LHCN-M2 (cell line): ENCODE data around the gene E4F1. TPM values are rescaled to one million over a fixed set of nuclear protein-coding genes. Genes with fewer than 3 reads are reported as not detected.
A peak's percentile ranks its signal among the peaks of the same experiment; 100 is the strongest.
"Not testable (repeated sequence)": the region's sequence is repeated elsewhere in the genome, so short reads cannot be mapped to it uniquely, and the experiment has no call there.

Source experiments
- DNase-seq: peaks from one replicate; pipeline ENCODE4 v3.0.0-alpha.2; 2012; ENCODE audit warnings: low read depth
- total RNA-seq: library from RNA; depleted of rRNA; stranded (reverse); fragments of >200 nt; gene quantifications from 2 replicates; pipeline ENCODE4 v1.2.3, GENCODE V29; 2014

Gene E4F1
- total RNA-seq, 1 experiment from 2014 or later = 34.0 TPM

DNA sequence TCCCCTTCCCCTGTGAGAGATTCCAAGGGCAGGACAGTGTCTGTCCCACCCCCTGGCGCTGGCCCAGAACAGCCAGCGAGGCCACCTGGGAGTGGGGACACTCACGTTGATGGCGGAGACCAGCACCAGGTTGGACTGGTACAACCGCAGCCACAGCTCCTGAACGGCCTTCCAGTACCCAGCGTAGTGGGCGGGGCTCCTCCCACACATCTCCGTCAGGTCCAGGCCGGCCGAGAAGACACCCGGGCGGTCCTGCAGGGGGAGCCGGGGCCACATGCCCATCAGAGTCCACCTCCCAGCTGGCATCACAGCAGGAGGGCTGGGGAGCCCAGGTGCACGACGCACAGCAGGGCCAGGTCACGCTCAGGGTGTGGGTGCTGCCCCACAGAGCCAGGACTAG, 20.9 kb downstream of the E4F1 start:
- no peak for DNase-seq

DNA sequence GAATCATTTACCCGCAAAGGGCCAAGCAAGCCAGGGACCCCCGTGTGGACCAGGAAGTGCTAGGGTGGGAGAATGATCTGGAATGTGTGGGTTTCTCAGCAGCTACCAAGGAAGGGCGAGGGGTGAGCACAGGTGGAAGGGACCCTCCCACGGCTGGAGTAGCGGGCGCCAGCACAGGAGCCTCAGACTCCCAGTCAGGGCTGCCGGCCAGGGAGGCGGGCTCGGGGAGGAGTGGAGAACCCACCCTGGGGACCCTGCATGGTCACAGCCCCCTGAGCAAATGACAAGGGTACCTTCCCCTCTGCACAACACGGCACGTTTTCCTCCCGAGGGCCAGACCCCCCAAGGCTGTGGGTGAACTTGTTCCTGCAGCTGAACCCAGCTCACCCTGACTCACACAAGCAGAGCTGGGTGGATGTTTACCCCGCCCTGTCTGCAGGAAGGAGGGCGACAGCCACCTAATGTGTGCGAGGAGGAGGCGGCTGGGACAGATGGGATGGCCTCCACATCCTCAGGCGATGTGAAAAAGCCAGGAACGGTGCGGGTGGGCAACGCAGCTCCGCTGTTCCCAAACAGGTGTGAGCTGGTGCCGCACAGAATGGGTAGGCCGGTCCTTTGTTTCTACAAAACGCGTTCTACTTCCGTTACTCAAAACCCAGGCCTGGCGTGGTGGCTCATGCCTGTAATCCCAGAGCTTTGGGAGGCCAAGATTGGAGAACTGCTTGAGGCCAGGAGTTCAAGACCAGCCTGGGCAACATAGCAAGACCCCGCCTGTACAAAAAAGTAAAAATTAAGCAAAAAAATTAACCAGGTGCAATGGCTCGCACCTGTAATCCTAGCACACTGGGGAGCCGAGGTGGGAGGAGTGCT, 21.8 kb downstream of the E4F1 start:
- no peak for DNase-seq

GRCh38 chr16:2246301-2246885, 23.0 kb downstream of the E4F1 start:
- DNase-seq = no peak

DNA sequence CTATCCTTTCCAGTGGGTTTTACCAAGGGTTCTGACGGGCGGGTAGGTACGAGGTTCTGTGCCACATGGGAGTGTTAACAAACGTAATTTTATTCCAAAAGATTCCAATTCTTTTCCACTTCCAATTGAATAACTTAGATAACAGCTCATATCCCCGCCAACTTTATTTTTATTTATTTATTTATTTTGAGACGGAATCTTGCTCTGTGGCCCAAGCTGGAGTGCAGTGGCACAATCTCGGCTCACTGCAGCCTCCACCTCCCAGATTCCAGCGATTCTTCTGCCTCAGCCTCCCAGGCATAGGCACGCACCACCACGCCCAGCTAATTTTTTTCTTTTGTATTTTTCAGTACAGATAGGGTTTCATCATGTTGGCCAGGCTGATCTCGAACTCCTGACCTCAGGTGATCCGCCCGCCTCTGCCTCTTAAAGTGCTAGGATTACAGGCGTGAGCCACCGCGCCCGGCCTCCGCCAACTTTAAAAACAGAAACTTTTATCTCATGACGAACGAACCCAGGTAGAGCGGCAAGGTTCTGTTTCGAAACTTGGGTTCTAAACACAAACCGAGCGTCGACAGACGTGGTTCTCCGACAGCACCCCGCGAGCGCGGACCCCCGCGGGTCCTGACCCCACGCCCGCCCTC, 27.4 kb downstream of the E4F1 start:
- peak; percentile 17 for DNase-seq

DNA sequence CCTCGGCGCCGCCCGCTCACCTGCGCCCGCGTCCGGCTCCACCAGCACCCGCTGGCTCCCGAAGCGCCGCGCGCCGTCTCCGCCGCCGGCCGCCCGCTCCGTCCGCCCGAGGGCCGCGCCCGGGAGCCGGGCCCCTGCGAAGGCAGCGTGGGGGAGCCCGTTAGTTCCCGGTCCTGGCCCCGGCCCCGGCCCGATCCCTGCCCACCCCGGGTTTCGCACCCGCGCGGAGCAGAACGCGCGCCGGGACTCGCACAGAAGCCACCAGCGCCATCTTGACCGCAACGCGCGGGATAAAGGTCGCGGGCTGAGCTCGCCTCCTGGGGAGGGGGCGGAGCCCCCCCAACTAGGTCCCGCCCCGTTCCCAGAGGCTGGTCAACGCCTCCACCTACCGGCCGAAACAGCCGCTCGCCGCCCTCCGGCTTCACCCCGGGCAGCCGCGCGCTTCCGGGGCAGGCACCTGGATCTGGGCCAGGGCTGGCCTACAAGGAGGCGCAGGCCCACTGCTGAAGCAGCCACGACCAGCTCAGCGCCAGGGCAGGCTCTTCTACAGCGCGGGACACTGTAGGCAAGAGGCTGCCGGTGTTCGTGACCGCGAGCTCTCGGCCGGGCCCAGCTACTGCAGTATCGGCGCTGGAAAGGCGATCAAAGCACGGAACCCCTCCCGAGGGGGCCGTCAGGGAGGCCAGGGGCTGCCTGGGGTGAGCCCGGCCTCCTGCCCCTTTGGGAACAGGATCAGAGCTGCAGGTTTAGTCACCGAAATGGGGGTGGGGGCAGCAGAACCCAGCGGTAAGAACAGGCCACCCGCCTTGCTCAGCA, 28.1 kb downstream of the E4F1 start, which contains the start of gene ECI1:
ECI1 (minus strand) TSS at position 292 of the 816 bp plus-strand sequence; CDS start at position 271, 21 bp downstream.
- DNase-seq = peak; percentile 93

- DNase-seq = no peak
Measured at GRCh38 chr16:2252806-2253148, 29.4 kb downstream of the E4F1 start.

GRCh38 chr16:2253293-2253692, 29.9 kb downstream of the E4F1 start:
- no peak for DNase-seq

- DNase-seq = no peak
Measured at GRCh38 chr16:2256531-2257140, 33.2 kb downstream of the E4F1 start.

DNA sequence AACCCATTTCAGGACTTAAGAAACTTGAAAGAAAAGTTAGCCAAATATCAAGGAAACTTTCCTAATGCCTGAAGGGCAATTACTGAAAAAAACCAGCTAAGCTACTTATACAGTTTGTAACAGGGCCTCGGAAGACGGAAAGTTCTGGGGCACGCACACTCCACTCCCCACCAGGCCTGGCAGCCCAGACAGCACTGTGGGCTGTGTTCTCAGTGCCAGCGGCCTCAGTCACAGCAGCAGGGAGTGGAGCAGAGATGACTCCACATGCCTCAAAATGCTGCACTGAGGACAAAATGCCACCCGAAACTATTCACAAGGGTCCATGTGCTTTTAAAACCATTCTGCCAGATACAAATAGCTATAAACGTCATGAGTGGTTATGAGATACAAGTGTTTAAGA, 34.3 kb downstream of the E4F1 start:
- DNase-seq = no peak

GRCh38 chr16:2258530-2258929, 35.1 kb downstream of the E4F1 start:
- DNase-seq = not testable (repeated sequence)

DNA sequence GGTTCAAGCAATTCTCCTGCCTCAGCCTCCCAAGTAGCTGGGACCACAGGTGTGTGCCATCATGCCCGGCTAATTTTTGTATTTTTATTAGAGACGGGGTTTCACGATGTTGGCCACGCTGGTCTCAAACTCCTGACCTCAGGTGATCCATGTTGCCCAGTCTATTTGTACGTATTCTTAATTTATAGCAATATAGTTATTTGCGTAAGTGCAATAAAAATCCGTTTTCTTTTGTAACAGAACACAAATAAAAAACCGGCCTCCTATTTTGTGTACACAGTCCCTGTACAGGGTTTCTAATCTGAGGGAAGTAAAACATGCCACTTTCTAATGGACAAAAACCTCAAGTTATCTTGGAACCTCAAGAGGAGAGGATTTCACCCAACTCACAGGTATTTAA, 36.9 kb downstream of the E4F1 start:
- DNase-seq = no peak

DNA sequence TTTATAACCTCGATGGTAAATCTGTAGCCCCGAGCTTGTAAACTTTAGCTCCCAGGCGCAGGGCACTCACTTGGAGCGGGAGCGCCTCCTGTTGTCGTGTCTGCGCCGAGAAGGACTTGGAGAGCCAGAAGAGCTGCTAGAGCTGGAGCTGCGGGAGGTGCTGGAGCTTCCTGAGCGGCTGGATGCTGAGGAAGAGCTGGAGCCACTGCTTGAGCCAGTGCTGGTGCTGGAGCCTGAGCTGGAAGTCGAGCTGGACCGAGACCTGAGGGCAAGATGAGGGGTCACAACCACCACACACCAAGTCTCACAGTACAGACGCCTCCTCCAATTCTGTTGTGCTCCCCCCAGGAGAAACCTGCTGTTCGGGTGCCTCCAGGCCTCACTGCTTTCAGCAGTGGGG, 39.6 kb downstream of the E4F1 start:
- DNase-seq = not testable (repeated sequence)

GRCh38 chr16:2266887-2267286, 43.5 kb downstream of the E4F1 start:
- peak; percentile 43 for DNase-seq

DNA sequence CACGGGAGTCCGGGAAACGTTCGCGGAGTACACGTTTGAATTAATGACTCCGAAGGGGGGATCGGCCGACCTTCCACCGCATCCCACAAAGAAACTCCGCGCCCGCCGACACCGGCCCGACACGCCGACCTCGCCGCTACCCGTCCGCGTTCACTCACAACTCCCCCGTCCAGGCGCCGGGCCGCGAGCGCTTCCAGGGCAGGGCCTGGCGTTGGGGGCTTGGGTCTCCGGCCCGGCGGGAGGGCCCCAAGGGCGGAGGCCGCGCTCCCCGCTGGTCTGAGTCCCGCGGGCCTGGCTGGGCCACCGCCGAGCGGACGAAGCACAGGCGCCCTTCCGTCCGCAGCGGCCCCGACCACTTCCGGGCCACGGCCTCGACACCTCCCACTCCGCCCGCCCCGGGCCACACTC, 44.1 kb downstream of the E4F1 start:
- not testable (repeated sequence) for DNase-seq

- peak; percentile 93 for DNase-seq
Measured at GRCh38 chr16:2267913-2268666, 44.7 kb downstream of the E4F1 start, which contains the start of gene RNPS1. RNPS1 (minus strand) TSS chr16:2268126; CDS start chr16:2264643, 3,483 bp downstream.

GRCh38 chr16:2270070-2270462, 46.7 kb downstream of the E4F1 start:
- DNase-seq = no peak

DNA sequence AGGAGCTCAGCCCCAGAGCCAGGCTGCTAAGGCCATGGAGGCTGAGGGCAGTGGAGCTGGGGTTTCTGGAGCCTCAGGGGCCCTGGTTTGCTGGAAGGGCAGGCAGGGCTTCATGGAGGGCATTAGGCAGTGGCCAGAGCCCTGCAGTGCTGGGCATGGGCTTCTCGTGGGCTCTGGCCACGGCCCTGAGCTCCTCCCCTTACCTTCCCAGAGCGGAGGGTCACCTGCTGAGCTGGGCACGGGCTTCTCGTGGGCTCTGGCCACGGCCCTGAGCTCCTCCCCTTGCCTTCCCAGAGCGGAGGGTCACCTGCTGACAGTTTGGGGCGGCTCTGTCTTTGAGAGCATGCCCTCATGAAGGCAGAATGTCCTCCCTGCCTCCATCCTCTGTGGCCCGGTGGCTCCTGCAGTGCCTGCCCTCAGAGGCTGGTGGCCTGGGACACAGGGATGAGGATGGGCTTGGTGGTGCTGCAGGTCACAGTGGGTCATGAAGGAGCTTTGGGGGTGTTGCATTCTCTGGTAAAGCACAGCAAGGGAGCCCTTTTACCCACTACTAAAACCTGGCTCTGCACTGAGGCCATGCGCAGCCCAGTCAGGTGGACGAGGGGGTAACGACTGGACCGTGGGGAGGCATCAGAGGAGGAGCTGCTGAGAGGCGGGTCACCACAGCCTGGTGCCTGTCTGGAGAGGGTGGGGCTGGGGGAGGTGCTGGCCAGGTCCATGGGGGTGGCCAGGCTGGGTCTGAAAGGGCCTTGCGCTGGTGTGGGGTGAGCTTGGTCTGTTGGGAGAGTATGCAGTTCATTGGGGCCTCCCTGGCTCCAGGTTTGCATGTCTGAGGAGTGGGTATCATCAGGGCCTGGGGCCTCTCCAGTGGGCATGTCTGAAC, 47.4 kb downstream of the E4F1 start:
- no peak for DNase-seq

- no peak for DNase-seq
Measured at GRCh38 chr16:2271848-2272461, 48.6 kb downstream of the E4F1 start.

- no peak for DNase-seq
Measured at GRCh38 chr16:2273484-2273883, 50.1 kb downstream of the E4F1 start.
